Activated CD8-positive, alpha-beta memory T cell treated with anti-CD3 and anti-CD28 coated beads, Interleukin-2, amount 10 ng/mL, durations not matched to agents 7 days and 5 days (primary cell): ENCODE data around the gene ADH1B. TPM values are rescaled to one million over a fixed set of nuclear protein-coding genes. Genes with fewer than 3 reads are reported as not detected.
"Not testable (repeated sequence)": the region's sequence is repeated elsewhere in the genome, so short reads cannot be mapped to it uniquely, and the experiment has no call there.

Source experiments
- ATAC-seq: fragments of 150-1000 bp; cut with Tn5 transposase; one replicate; pipeline ENCODE4 v1.10.0; 2021; ENCODE audit warnings: moderate library complexity
- CTCF ChIA-PET: fragments of 350-600 bp; sonication (Branson Sonifier 250); formaldehyde crosslinking; loops from one replicate; lab custom pipeline; 2021; ENCODE audit warnings: antibody characterized with exemption; lab: Charles Lee
- DNase-seq: peaks from one replicate; pipeline ENCODE4 v3.0.0-alpha.2; 2020
- H3K27ac Mint-ChIP-seq: one replicate; pipeline ENCODE4 v1.8.0; 2021; ENCODE audit warnings: mild to moderate bottlenecking, mixed read lengths
- H3K27me3 Mint-ChIP-seq: one replicate; pipeline ENCODE4 v1.8.0; 2021; ENCODE audit warnings: mixed read lengths
- H3K36me3 Mint-ChIP-seq: one replicate; pipeline ENCODE4 v1.8.0; 2021; ENCODE audit warnings: mild to moderate bottlenecking, mixed read lengths
- H3K4me1 Mint-ChIP-seq: one replicate; pipeline ENCODE4 v1.8.0; 2021; ENCODE audit warnings: mixed read lengths
- H3K4me3 Mint-ChIP-seq: one replicate; pipeline ENCODE4 v1.8.0; 2021; ENCODE audit warnings: mild to moderate bottlenecking, moderate library complexity, mixed read lengths
- H3K9me3 Mint-ChIP-seq: one replicate; pipeline ENCODE4 v1.8.0; 2022; ENCODE audit warnings: low read depth, mixed read lengths
- total RNA-seq, 2 experiments: library from RNA; stranded (reverse); gene quantifications; one replicate each; pipeline ENCODE4 v1.2.3, GENCODE V29; 2021

Gene ADH1B
- total RNA-seq, 2 experiments from 2014 or later = not detected

- peaks cover 2% of the 10 kb centered on the region for H3K9me3 Mint-ChIP-seq
- ATAC-seq (no peak), DNase-seq (no peak)
- no peaks in the 10 kb centered on the region for H3K27me3 Mint-ChIP-seq
- H3K4me1 Mint-ChIP-seq = no peaks in the 10 kb centered on the region
- H3K36me3 Mint-ChIP-seq = no peaks in the 10 kb centered on the region
- H3K4me3 Mint-ChIP-seq = no peak overlapping the region
- H3K27ac Mint-ChIP-seq = no peak overlapping the region
- CTCF ChIA-PET = no interaction called here
These were observed 28.1 kb upstream of the ADH1B start for GRCh38 chr4:99349338-99349737.

GRCh38 chr4:99342624-99343023 is 21.4 kb upstream of the ADH1B start:
- H3K4me3 Mint-ChIP-seq, H3K27ac Mint-ChIP-seq, CTCF ChIA-PET, H3K36me3 Mint-ChIP-seq, DNase-seq, ATAC-seq, H3K4me1 Mint-ChIP-seq, H3K9me3 Mint-ChIP-seq, H3K27me3 Mint-ChIP-seq: not testable (repeated sequence)

DNA sequence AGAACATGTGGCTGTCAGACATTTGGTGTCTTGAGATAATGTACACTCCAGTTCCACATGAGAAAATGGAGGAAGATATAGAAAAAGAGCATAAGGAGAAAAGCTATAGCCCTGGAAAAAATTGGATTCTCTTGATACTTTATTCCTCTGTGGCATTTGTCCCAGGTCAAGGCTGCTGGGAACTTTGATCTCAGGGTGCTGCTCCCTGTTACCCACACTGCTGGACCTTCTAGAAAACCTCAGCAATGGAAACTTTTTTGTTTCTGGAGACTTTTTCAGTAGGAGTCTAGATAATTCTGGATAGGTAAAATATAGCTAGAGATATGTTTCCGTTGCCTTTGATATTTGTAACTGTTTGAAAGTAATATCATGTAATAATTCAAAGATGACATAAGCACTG is 20.2 kb upstream of the ADH1B start:
- Mint-ChIP-seq H3K4me1 (no peaks in the 10 kb centered on the region), H3K36me3 (no peaks in the 10 kb centered on the region), H3K9me3 (no peaks in the 10 kb centered on the region), H3K27ac (no peak overlapping the region), H3K27me3 (peaks cover 7% of the 10 kb centered on the region), H3K4me3 (no peak overlapping the region)
- ATAC-seq (no peak), DNase-seq (no peak)
- CTCF ChIA-PET = no interaction called here

- CTCF ChIA-PET = no interaction called here
- no peaks in the 10 kb centered on the region for H3K36me3 Mint-ChIP-seq
These were observed 18.0 kb upstream of the ADH1B start for GRCh38 chr4:99339172-99339571.

DNA sequence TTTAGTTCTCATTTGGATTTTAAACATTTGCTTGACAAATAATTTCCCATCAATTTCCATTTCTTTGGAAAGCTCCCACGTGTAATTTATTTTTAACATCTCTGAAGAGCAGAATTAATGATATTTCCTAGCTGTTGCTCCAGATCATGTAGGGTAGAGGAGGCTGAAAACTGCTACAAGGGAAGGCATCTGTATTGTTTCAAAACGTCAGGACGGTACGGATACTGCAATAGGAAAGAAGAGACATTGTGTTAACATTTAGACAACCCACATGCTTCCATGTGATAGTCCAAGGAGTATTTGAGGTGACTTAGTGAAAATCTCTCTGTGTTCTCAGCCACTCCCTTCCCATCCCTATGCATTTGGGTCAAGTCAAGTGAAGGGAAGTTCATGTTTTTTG is 15.4 kb upstream of the ADH1B start:
- Mint-ChIP-seq H3K9me3 (no peaks in the 10 kb centered on the region), H3K4me1 (no peaks in the 10 kb centered on the region), H3K27me3 (peaks cover 13% of the 10 kb centered on the region), H3K4me3 (no peak overlapping the region), H3K27ac (no peak overlapping the region), H3K36me3 (no peaks in the 10 kb centered on the region)
- CTCF ChIA-PET = no interaction called here
- no peak for DNase-seq
- ATAC-seq = no peak

More at GRCh38 chr4:99339172-99339571, 18.0 kb upstream of the ADH1B start:
- H3K4me3 Mint-ChIP-seq = no peak overlapping the region
- DNase-seq (no peak), ATAC-seq (no peak)
- H3K27ac Mint-ChIP-seq = no peak overlapping the region
- H3K9me3 Mint-ChIP-seq = no peaks in the 10 kb centered on the region
- peaks cover 13% of the 10 kb centered on the region for H3K27me3 Mint-ChIP-seq
- no peaks in the 10 kb centered on the region for H3K4me1 Mint-ChIP-seq

GRCh38 chr4:99334880-99335279 is 13.7 kb upstream of the ADH1B start:
- no peaks in the 10 kb centered on the region for H3K4me1 Mint-ChIP-seq

DNA sequence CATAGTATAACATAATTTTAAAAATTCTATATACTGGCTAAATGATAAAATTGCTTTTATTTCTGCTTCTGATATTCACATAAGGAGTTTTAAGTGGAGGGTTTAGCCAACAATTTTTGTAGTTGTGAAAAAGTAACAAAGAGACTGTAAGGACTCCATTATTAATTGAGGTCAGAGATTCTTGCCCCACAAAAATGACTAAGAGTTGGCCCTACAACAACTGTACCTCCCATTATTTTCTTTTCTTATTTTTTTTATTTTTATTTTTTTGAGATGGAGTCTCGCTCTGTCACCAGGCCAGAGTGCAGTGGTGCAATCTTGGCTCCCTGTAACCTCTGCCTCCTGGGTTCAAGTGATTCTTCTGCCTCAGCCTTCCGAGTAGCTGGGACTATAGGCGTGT is 9.4 kb upstream of the ADH1B start:
- H3K4me3 Mint-ChIP-seq = no peak overlapping the region
- no peaks in the 10 kb centered on the region for H3K9me3 Mint-ChIP-seq
- no peaks in the 10 kb centered on the region for H3K36me3 Mint-ChIP-seq
- peaks cover 8% of the 10 kb centered on the region for H3K27me3 Mint-ChIP-seq
- no peak for ATAC-seq
- no peak for DNase-seq
- no peak overlapping the region for H3K27ac Mint-ChIP-seq
- H3K4me1 Mint-ChIP-seq = no peaks in the 10 kb centered on the region
- CTCF ChIA-PET = no interaction called here

More at GRCh38 chr4:99334880-99335279, 13.7 kb upstream of the ADH1B start:
- CTCF ChIA-PET = no interaction called here
- DNase-seq (no peak), ATAC-seq (no peak)
- Mint-ChIP-seq H3K27me3 (peaks cover 13% of the 10 kb centered on the region), H3K36me3 (no peaks in the 10 kb centered on the region), H3K4me3 (no peak overlapping the region), H3K27ac (no peak overlapping the region), H3K9me3 (no peaks in the 10 kb centered on the region)

- no peaks in the 10 kb centered on the region for H3K36me3 Mint-ChIP-seq
- peaks cover 3% of the 10 kb centered on the region for H3K27me3 Mint-ChIP-seq
- DNase-seq (no peak), ATAC-seq (no peak)
- H3K4me1 Mint-ChIP-seq = no peaks in the 10 kb centered on the region
- no peaks in the 10 kb centered on the region for H3K9me3 Mint-ChIP-seq
- H3K27ac Mint-ChIP-seq = no peak overlapping the region
- no peak overlapping the region for H3K4me3 Mint-ChIP-seq
- CTCF ChIA-PET = no interaction called here
These were observed 8.7 kb upstream of the ADH1B start for GRCh38 chr4:99329876-99330275.

DNA sequence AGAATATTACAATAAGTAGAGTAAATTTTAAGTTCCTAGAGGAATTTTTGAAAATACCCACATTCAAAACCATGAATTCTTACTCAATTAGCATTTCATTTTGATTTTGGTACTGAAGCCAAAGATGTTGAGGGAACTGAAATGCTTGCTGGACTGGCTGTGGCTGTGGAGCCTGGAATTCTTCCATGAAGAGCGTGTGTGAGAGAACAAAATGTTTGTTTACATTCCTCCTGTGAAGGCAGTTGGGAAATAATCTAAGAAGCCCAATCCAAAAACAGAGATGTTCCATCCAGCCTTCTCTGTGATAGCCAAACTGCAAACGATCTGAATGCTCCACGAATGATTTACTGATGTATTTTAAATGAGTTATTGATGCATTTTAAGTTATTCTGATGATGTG is 3.8 kb upstream of the ADH1B start:
- CTCF ChIA-PET = no interaction called here
- Mint-ChIP-seq H3K27ac (no peak overlapping the region), H3K9me3 (no peaks in the 10 kb centered on the region), H3K27me3 (peaks cover 5% of the 10 kb centered on the region), H3K4me3 (no peak overlapping the region), H3K36me3 (no peaks in the 10 kb centered on the region), H3K4me1 (no peaks in the 10 kb centered on the region)
- ATAC-seq (no peak), DNase-seq (no peak)

DNA sequence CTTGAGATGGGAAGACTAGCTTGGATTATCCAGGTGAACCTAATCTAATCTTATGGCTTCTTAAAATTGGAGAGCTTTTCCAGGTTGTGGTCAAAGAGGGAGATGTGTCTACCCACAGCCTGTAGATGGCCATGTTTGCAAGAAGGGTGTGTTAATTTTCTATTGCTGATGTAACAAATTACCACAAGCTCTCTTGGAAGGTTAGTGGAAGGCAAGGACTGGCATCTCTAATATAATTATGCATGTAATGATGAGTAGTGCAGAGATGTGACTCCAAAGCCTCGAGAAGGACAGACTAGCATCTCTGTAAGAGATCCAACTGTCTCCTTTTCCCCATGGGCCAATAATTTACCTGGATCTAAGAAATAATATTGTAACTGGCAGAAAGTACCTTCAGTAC is 3.2 kb upstream of the ADH1B start:
- ATAC-seq = no peak
- Mint-ChIP-seq H3K9me3 (no peaks in the 10 kb centered on the region), H3K4me1 (no peaks in the 10 kb centered on the region), H3K27me3 (peaks cover 5% of the 10 kb centered on the region), H3K4me3 (no peak overlapping the region), H3K36me3 (no peaks in the 10 kb centered on the region), H3K27ac (no peak overlapping the region)
- DNase-seq = no peak
- CTCF ChIA-PET = no interaction called here

DNA sequence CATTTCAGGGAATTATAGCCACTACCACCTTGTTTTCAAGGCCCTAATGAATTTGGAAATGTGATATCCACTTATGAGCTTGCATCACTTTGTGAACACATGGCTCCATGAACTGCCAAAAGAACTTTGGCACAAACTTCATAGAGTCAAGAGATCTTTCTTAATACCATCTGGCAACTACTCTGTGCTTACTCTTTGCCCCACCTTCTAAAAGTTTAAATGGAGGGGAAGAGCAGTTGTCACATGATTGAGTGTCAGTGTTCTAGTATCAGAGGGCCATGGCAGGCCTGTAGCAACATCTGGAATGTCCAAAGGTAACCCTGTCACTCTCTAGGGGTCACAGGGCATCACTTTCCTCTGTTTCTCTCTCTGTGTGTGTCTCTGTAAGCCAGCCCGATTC is 2.6 kb upstream of the ADH1B start:
- no peak for ATAC-seq
- DNase-seq = no peak
- H3K9me3 Mint-ChIP-seq = no peaks in the 10 kb centered on the region
- H3K27ac Mint-ChIP-seq = no peak overlapping the region
- CTCF ChIA-PET = no interaction called here
- H3K27me3 Mint-ChIP-seq = peaks cover 5% of the 10 kb centered on the region
- no peak overlapping the region for H3K4me3 Mint-ChIP-seq
- no peaks in the 10 kb centered on the region for H3K4me1 Mint-ChIP-seq
- no peaks in the 10 kb centered on the region for H3K36me3 Mint-ChIP-seq

GRCh38 chr4:99317811-99318210 is 3.4 kb downstream of the ADH1B start:
- H3K27me3 Mint-ChIP-seq, H3K36me3 Mint-ChIP-seq, H3K4me1 Mint-ChIP-seq, DNase-seq, H3K9me3 Mint-ChIP-seq, H3K4me3 Mint-ChIP-seq, CTCF ChIA-PET, ATAC-seq, H3K27ac Mint-ChIP-seq: not testable (repeated sequence)

DNA sequence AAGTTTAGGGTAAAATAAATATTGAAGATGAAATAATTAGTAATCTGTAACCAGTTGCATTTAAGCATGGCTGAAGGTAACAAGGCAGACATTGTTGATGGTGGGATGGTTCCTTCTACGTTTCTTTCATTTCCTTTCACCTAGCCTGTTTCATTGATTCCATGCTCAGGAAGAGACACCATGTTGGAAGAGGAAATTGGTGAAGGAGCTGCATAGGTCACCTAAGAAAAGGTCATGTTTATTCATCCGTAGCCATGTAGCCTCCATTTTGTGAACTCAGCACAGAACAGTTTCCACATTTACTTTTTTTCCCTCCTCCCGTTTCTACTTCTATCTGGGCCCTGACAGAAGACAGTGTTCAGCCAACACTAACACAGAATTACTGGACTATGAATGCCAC is 3.8 kb downstream of the ADH1B start:
- Mint-ChIP-seq H3K9me3 (no peaks in the 10 kb centered on the region), H3K36me3 (no peaks in the 10 kb centered on the region), H3K4me1 (no peaks in the 10 kb centered on the region), H3K27ac (no peak overlapping the region), H3K4me3 (no peak overlapping the region), H3K27me3 (peaks cover 2% of the 10 kb centered on the region)
- CTCF ChIA-PET = no interaction called here
- ATAC-seq (no peak), DNase-seq (no peak)

- H3K9me3 Mint-ChIP-seq = no peaks in the 10 kb centered on the region
- no peak overlapping the region for H3K27ac Mint-ChIP-seq
- no peak overlapping the region for H3K4me3 Mint-ChIP-seq
- ATAC-seq (no peak), DNase-seq (no peak)
- H3K27me3 Mint-ChIP-seq = peaks cover 2% of the 10 kb centered on the region
- no peaks in the 10 kb centered on the region for H3K4me1 Mint-ChIP-seq
- CTCF ChIA-PET = no interaction called here
- H3K36me3 Mint-ChIP-seq = no peaks in the 10 kb centered on the region
These were observed 5.4 kb downstream of the ADH1B start for GRCh38 chr4:99315839-99316238.

DNA sequence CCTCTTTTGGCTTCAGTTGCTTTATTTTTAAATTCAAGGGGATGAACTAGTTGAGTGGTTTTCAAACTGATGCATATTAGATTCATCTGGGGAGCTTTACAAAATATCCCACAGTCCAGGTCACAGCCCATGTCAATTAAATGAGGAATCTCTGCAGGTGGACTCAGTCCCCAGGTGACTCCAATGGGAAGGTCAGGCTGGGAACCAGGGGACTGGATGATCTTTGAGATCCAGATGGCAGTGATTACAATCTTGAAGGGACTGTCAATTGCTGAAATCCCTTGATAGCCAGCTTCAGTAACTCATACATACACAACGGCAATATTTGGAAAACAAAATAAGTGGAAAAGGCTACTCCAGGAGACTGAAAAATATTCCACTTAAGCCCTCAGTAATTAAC is 7.0 kb downstream of the ADH1B start:
- ATAC-seq = no peak
- Mint-ChIP-seq H3K36me3 (no peaks in the 10 kb centered on the region), H3K27me3 (peaks cover 4% of the 10 kb centered on the region), H3K4me1 (no peaks in the 10 kb centered on the region), H3K9me3 (no peaks in the 10 kb centered on the region), H3K4me3 (no peak overlapping the region), H3K27ac (no peak overlapping the region)
- CTCF ChIA-PET = no interaction called here
- no peak for DNase-seq
